CD14-positive monocyte (primary cell): ENCODE results near the gene GATA5. TPM values are rescaled to one million over a fixed set of nuclear protein-coding genes. Genes with fewer than 3 reads are reported as not detected.
A peak's percentile ranks its signal among the peaks of the same experiment; 100 is the strongest.

Source experiments
- DNase-seq, 3 donors: peaks; one replicate each; pipeline ENCODE4 v3.0.0-alpha.2; 2011 to 2022
- H2AFZ ChIP-seq: 2 replicates; pipeline ENCODE4 v1.6.0; 2012; ENCODE audit warnings: mild to moderate bottlenecking, low read depth, low read length, inconsistent platforms; ENCODE audit not compliant: insufficient read depth, poor library complexity, severe bottlenecking
- H3K27ac ChIP-seq, 2 donors: 1 replicate in 1 of 2; 2 replicates in 1 of 2; pipeline ENCODE4 v1.5.1; 2012 to 2013; ENCODE audit warnings: low read length in 2 of 2, control low read depth in 1 of 2, inconsistent platforms in 1 of 2, low read depth in 1 of 2, mild to moderate bottlenecking in 1 of 2
- H3K27me3 ChIP-seq, 2 donors: one replicate each; pipeline versions ENCODE4 v1.6.0 to v1.6.1; 2011 to 2013; ENCODE audit warnings: low read length in 2 of 2; ENCODE audit not compliant: control insufficient read depth in 2 of 2, insufficient read depth in 2 of 2
- H3K36me3 ChIP-seq, 2 donors: replicated peaks in 1 of 2; 1 replicate in 1 of 2; 2 replicates in 1 of 2; pipeline versions ENCODE4 v1.5.1 to v1.6.1; 2012 to 2013; ENCODE audit warnings: low read length in 2 of 2, control low read depth in 1 of 2, inconsistent platforms in 1 of 2, mild to moderate bottlenecking in 1 of 2; ENCODE audit not compliant: insufficient read depth in 2 of 2, control insufficient read depth in 1 of 2
- H3K4me1 ChIP-seq, 2 donors: 1 replicate in 1 of 2; 2 replicates in 1 of 2; pipeline versions ENCODE4 v1.5.1 to v1.6.1; 2012 to 2013; ENCODE audit warnings: low read length in 2 of 2, control low read depth in 1 of 2, inconsistent platforms in 1 of 2, mild to moderate bottlenecking in 1 of 2, moderate library complexity in 1 of 2; ENCODE audit not compliant: insufficient read depth in 2 of 2, control insufficient read depth in 1 of 2
- H3K4me2 ChIP-seq: replicated peaks from 2 replicates; pipeline ENCODE3; 2012; ENCODE audit warnings: low read length, moderate library complexity, mild to moderate bottlenecking; ENCODE audit not compliant: poor library complexity, severe bottlenecking; ENCODE audit errors: extremely low read depth
- H3K4me3 ChIP-seq, 3 experiments: fragments of 200-600 bp in 1 of 3; sonication (generic) in 1 of 3; replicated peaks in 1 of 3; 1 replicate in 2 of 3; 2 replicates in 1 of 3; pipeline ENCODE4 v1.5.1; 2011 to 2013; ENCODE audit warnings: low read length in 3 of 3, mild to moderate bottlenecking in 3 of 3, control low read depth in 2 of 3, low read depth in 2 of 3, inconsistent platforms in 1 of 3, moderate library complexity in 1 of 3
- H3K79me2 ChIP-seq: 2 replicates; pipeline ENCODE4 v1.6.0; 2012; ENCODE audit warnings: mild to moderate bottlenecking, control low read depth, inconsistent platforms, low read length, moderate library complexity; ENCODE audit not compliant: insufficient read depth
- H3K9ac ChIP-seq: 2 replicates; pipeline ENCODE4 v1.6.0; 2017; ENCODE audit warnings: low read length, mild to moderate bottlenecking; ENCODE audit not compliant: insufficient read depth, poor library complexity, severe bottlenecking
- H3K9me3 ChIP-seq, 2 donors: replicated peaks in 1 of 2; 1 replicate in 1 of 2; 2 replicates in 1 of 2; pipeline versions ENCODE4 v1.5.1 to v1.6.1; 2012 to 2013; ENCODE audit warnings: low read length in 2 of 2, control low read depth in 1 of 2; ENCODE audit not compliant: control insufficient read depth in 1 of 2, insufficient read depth in 1 of 2
- H4K20me1 ChIP-seq: 2 replicates; pipeline ENCODE4 v1.6.0; 2012; ENCODE audit warnings: mild to moderate bottlenecking, low read length, control low read depth, moderate library complexity; ENCODE audit not compliant: insufficient read depth
- H3K27ac Mint-ChIP-seq, 7 donors: one replicate each; pipeline ENCODE4 v1.8.0; 2020; ENCODE audit warnings: mild to moderate bottlenecking in 7 of 7, mixed read lengths in 7 of 7, moderate library complexity in 6 of 7, inconsistent platforms in 2 of 7
- H3K27me3 Mint-ChIP-seq, 3 donors: one replicate each; pipeline ENCODE4 v1.8.0; 2021 to 2022; ENCODE audit warnings: low read depth in 3 of 3, mild to moderate bottlenecking in 3 of 3, mixed read lengths in 3 of 3, moderate library complexity in 3 of 3, inconsistent platforms in 1 of 3
- H3K36me3 Mint-ChIP-seq, 2 donors: one replicate each; pipeline ENCODE4 v1.8.0; 2020; ENCODE audit warnings: mixed read lengths in 2 of 2, inconsistent platforms in 1 of 2, mild to moderate bottlenecking in 1 of 2
- H3K4me1 Mint-ChIP-seq: one replicate; pipeline ENCODE4 v1.8.0; 2020; ENCODE audit warnings: mild to moderate bottlenecking, mixed read lengths
- H3K4me3 Mint-ChIP-seq, 2 donors: one replicate each; pipeline ENCODE4 v1.8.0; 2020; ENCODE audit warnings: mild to moderate bottlenecking in 2 of 2, mixed read lengths in 2 of 2, moderate library complexity in 1 of 2
- H3K9me3 Mint-ChIP-seq, 7 donors: one replicate each; pipeline ENCODE4 v1.8.0; 2020 to 2022; ENCODE audit warnings: mixed read lengths in 7 of 7, mild to moderate bottlenecking in 6 of 7, moderate library complexity in 6 of 7, inconsistent platforms in 2 of 7
- CTCF ChIP-seq: fragments of 200-600 bp; IDR thresholded peaks from one replicate; pipeline ENCODE4 v1.8.0; 2022; ENCODE audit warnings: antibody characterized with exemption, mild to moderate bottlenecking
- WGBS: methylation state at CpG from one replicate; pipeline ENCODE4 v1.1.5; 2013; ENCODE audit warnings: missing lambda C conversion rate; ENCODE audit not compliant: insufficient coverage; 5-methylcytosine and 5-hydroxymethylcytosine counted together
- intact Hi-C, 2 donors: fragments of 100-400 bp; cut with micrococcal nuclease; formaldehyde crosslinking; loops; one replicate each; pipeline versions ENCODE4 v1.15.0 to v1.15.1; 2023
- polyA plus RNA-seq, 3 donors: library from polyadenylated mRNA; depleted of rRNA in 1 of 3; unstranded in 2 of 3; stranded (reverse) in 1 of 3; fragments of 300-500 nt in 2 of 3; fragments of >200 nt in 1 of 3; fragmentation: Illumina TruSeq in 2 of 3; gene quantifications; 1 replicate in 2 of 3; 2 replicates in 1 of 3; pipeline ENCODE4 v1.2.3, GENCODE V29; 2012 to 2021

GATA5 gene
- polyA plus RNA-seq, 3 donors = not detected

- H3K36me3 Mint-ChIP-seq = no peaks in the 10 kb centered on the region
- no peak for DNase-seq
- no peak overlapping the region for H3K9ac ChIP-seq
- no peaks in the 10 kb centered on the region for H3K36me3 ChIP-seq
- no peak overlapping the region for H3K4me2 ChIP-seq
- no peaks in the 10 kb centered on the region for H4K20me1 ChIP-seq
- H3K4me3 Mint-ChIP-seq = no peak overlapping the region
- no peak overlapping the region for H3K27ac ChIP-seq
- H3K9me3 ChIP-seq = no peaks in the 10 kb centered on the region
- no peak overlapping the region for H3K27ac Mint-ChIP-seq
- no peak overlapping the region for H2AFZ ChIP-seq
- no peaks in the 10 kb centered on the region for H3K4me1 Mint-ChIP-seq
- H3K27me3 ChIP-seq = peaks cover 2 to 19% of the 10 kb centered on the region in 2 donors
- TF ChIP-seq CTCF = no peak
- peaks cover 12 to 17% (median 15%) of the 10 kb centered on the region in 3 donors for H3K27me3 Mint-ChIP-seq
- no peaks in the 10 kb centered on the region for H3K4me1 ChIP-seq
- H3K4me3 ChIP-seq = no peak overlapping the region
- WGBS = 96% methylated on average over 16 of the region's 22 CpGs
- intact Hi-C loops = loop anchor here in 1 of 2 donors (5.0 kb wide), 1 partner anchor 84 kb away; no protein-coding TSS in a partner anchor
- peaks cover 0 to 3% (median 0%) of the 10 kb centered on the region in 7 donors for H3K9me3 Mint-ChIP-seq
- H3K79me2 ChIP-seq = no peaks in the 10 kb centered on the region
Observed at GRCh38 chr20:62507991-62508640, 32.3 kb upstream of the GATA5 start.

GRCh38 chr20:62507323-62507722 is 31.5 kb upstream of the GATA5 start:
- peaks cover 0 to 3% (median 0%) of the 10 kb centered on the region in 7 donors for H3K9me3 Mint-ChIP-seq

More at GRCh38 chr20:62507323-62507722, 31.5 kb upstream of the GATA5 start:
- H3K4me3 ChIP-seq = no peak overlapping the region
- no peak overlapping the region for H3K9ac ChIP-seq
- no peaks in the 10 kb centered on the region for H3K9me3 ChIP-seq
- 92% methylated on average over 5 of the region's 7 CpGs for WGBS
- peak overlapping the region in 1 of 7 donors; percentile 46 for H3K27ac Mint-ChIP-seq
- TF ChIP-seq CTCF = no peak
- intact Hi-C loops = loop anchor here in 1 of 2 donors (5.0 kb wide), 1 partner anchor 85 kb away; no protein-coding TSS in a partner anchor
- no peaks in the 10 kb centered on the region for H4K20me1 ChIP-seq
- H3K27ac ChIP-seq = no peak overlapping the region
- H3K4me3 Mint-ChIP-seq = no peak overlapping the region
- no peaks in the 10 kb centered on the region for H3K36me3 Mint-ChIP-seq
- H3K27me3 ChIP-seq = peaks cover 0 to 11% of the 10 kb centered on the region in 2 donors
- H2AFZ ChIP-seq = no peak overlapping the region
- H3K79me2 ChIP-seq = no peaks in the 10 kb centered on the region
- H3K4me1 ChIP-seq = peaks cover 0 to 5% of the 10 kb centered on the region in 2 donors
- no peak for DNase-seq
- H3K36me3 ChIP-seq = no peaks in the 10 kb centered on the region
- H3K4me1 Mint-ChIP-seq = peaks cover under 1% of the 10 kb centered on the region
- H3K27me3 Mint-ChIP-seq = peaks cover 7 to 9% (median 8%) of the 10 kb centered on the region in 3 donors
- H3K4me2 ChIP-seq = no peak overlapping the region
